H1 (cell line): Measurements from ENCODE around the gene CDK5R1. TPM values are rescaled to one million over a fixed set of nuclear protein-coding genes. Genes with fewer than 3 reads are reported as not detected.

Source experiments
- CTCF ChIA-PET: fragments of 300-600 bp; sonication (Branson Sonifier 250); formaldehyde crosslinking; loops from one replicate; lab custom pipeline; 2021; ENCODE audit not compliant: partially characterized antibody; lab: Charles Lee
- POLR2A ChIA-PET: fragments of 300-600 bp; sonication (Branson Sonifier 250); formaldehyde crosslinking; loops from one replicate; lab custom pipeline; 2021; ENCODE audit warnings: inconsistent platforms; ENCODE audit not compliant: partially characterized antibody; lab: Charles Lee
- DNase-seq, 2 experiments: peaks; one replicate each; pipeline versions ENCODE4 v3.0.0 to v3.0.0-alpha.2; 2010 to 2022; ENCODE audit warnings: low spot score in 2 of 2, low read depth in 1 of 2, mixed read lengths in 1 of 2
- FAIRE-seq: peaks from 2 replicates; lab custom pipeline; 2011; peaks lifted over from hg19 to GRCh38; lab: Jason Lieb, UNC
- H2AFZ ChIP-seq: 2 replicates; pipeline ENCODE4 v1.8.1; 2012; ENCODE audit warnings: low read length, inconsistent platforms
- H2AK5ac ChIP-seq: 2 replicates; pipeline ENCODE4 v1.6.1; 2013; ENCODE audit warnings: low read depth, low read length
- H2BK120ac ChIP-seq: replicated peaks from 2 replicates; pipeline ENCODE3; 2013; ENCODE audit warnings: low read depth, low read length, inconsistent platforms
- H2BK12ac ChIP-seq: 2 replicates; pipeline ENCODE4 v1.6.1; 2013; ENCODE audit warnings: low read depth, low read length
- H2BK15ac ChIP-seq: 2 replicates; pipeline ENCODE4 v1.6.1; 2013; ENCODE audit warnings: low read length
- H2BK20ac ChIP-seq: 2 replicates; pipeline ENCODE4 v1.6.1; 2013; ENCODE audit warnings: low read length
- H2BK5ac ChIP-seq: 2 replicates; pipeline ENCODE4 v1.6.1; 2013; ENCODE audit warnings: low read depth, low read length
- H3K14ac ChIP-seq: 2 replicates; pipeline ENCODE4 v1.6.1; 2013; ENCODE audit warnings: inconsistent platforms; ENCODE audit not compliant: insufficient read length
- H3K18ac ChIP-seq: 2 replicates; pipeline ENCODE4 v1.6.1; 2013; ENCODE audit warnings: low read length; ENCODE audit errors: extremely low read depth
- H3K23ac ChIP-seq: 2 replicates; pipeline ENCODE4 v1.6.1; 2013; ENCODE audit warnings: inconsistent platforms; ENCODE audit not compliant: insufficient read length
- H3K23me2 ChIP-seq: 2 replicates; pipeline ENCODE4 v1.6.1; 2013; ENCODE audit warnings: low read depth, low read length
- H3K27ac ChIP-seq: 2 replicates; pipeline ENCODE4 v1.6.1; 2011; ENCODE audit warnings: low read depth, low read length, inconsistent platforms
- H3K27me3 ChIP-seq, 4 experiments: replicated peaks in 1 of 4; 1 replicate in 1 of 4; 2 replicates in 3 of 4; pipeline versions ENCODE4 v1.6.1 to v1.8.1; 2011 to 2013; ENCODE audit warnings: low read length in 3 of 4, mild to moderate bottlenecking in 3 of 4, inconsistent platforms in 2 of 4, mixed read lengths in 2 of 4, moderate library complexity in 1 of 4; ENCODE audit not compliant: control insufficient read depth in 3 of 4, insufficient read depth in 3 of 4; ENCODE audit errors: extremely low read depth in 1 of 4
- H3K36me3 ChIP-seq, 4 experiments: 2 replicates each; pipeline versions ENCODE4 v1.6.1 to v1.8.1; 2011 to 2013; ENCODE audit warnings: mild to moderate bottlenecking in 4 of 4, low read length in 3 of 4, moderate library complexity in 2 of 4, control low read depth in 1 of 4, inconsistent platforms in 1 of 4; ENCODE audit not compliant: insufficient read depth in 4 of 4, control insufficient read depth in 2 of 4
- H3K4ac ChIP-seq: replicated peaks from 2 replicates; pipeline ENCODE3; 2013; ENCODE audit warnings: low read length, low read depth, mixed read lengths, inconsistent platforms; ENCODE audit not compliant: insufficient read length
- H3K4me1 ChIP-seq, 4 experiments: replicated peaks in 1 of 4; 1 replicate in 1 of 4; 2 replicates in 3 of 4; pipeline versions ENCODE4 v1.6.1 to v1.8.1; 2011 to 2013; ENCODE audit warnings: low read length in 3 of 4, inconsistent platforms in 2 of 4, mixed read lengths in 1 of 4; ENCODE audit not compliant: insufficient read depth in 4 of 4, control insufficient read depth in 3 of 4
- H3K4me2 ChIP-seq, 2 experiments: 2 replicates each; pipeline versions ENCODE4 v1.6.1 to v1.8.1; 2011 to 2013; ENCODE audit warnings: low read depth in 2 of 2, low read length in 2 of 2, control low read depth in 1 of 2, inconsistent platforms in 1 of 2, mild to moderate bottlenecking in 1 of 2; ENCODE audit not compliant: insufficient read depth in 1 of 2
- H3K4me3 ChIP-seq, 4 experiments: fragments of 200-600, 300-600 bp in 1 of 4; sonication (generic), shearing (Covaris generic), sonication (Bioruptor Twin) in 1 of 4; 2 replicates each; pipeline versions ENCODE4 v1.5.1 to v1.8.1; 2011 to 2016; ENCODE audit warnings: low read length in 4 of 4, low read depth in 3 of 4, control low read depth in 2 of 4, inconsistent platforms in 2 of 4, mild to moderate bottlenecking in 2 of 4, mixed read lengths in 1 of 4, moderate library complexity in 1 of 4; ENCODE audit not compliant: insufficient read depth in 2 of 4; ENCODE audit errors: extremely low read depth in 1 of 4
- H3K56ac ChIP-seq: replicated peaks from 2 replicates; pipeline ENCODE3; 2013; ENCODE audit warnings: low read depth, mild to moderate bottlenecking, mixed read lengths, low read length, inconsistent platforms; ENCODE audit not compliant: insufficient read length
- H3K79me1 ChIP-seq: 2 replicates; pipeline ENCODE4 v1.6.1; 2013; ENCODE audit warnings: low read depth, low read length, control low read depth
- H3K79me2 ChIP-seq, 2 experiments: 2 replicates each; pipeline versions ENCODE4 v1.6.1 to v1.8.1; 2012 to 2013; ENCODE audit warnings: low read length in 2 of 2, mild to moderate bottlenecking in 2 of 2, inconsistent platforms in 1 of 2; ENCODE audit not compliant: insufficient read depth in 2 of 2, control insufficient read depth in 1 of 2
- H3K9ac ChIP-seq, 4 experiments: replicated peaks in 1 of 4; 1 replicate in 1 of 4; 2 replicates in 3 of 4; pipeline versions ENCODE4 v1.6.1 to v1.8.1; 2011 to 2013; ENCODE audit warnings: low read depth in 3 of 4, low read length in 3 of 4, control low read depth in 2 of 4, mild to moderate bottlenecking in 2 of 4, moderate library complexity in 2 of 4, inconsistent platforms in 1 of 4; ENCODE audit errors: extremely low read depth in 1 of 4
- H3K9me3 ChIP-seq, 2 experiments: 2 replicates each; pipeline versions ENCODE4 v1.6.1 to v1.8.1; 2012 to 2013; ENCODE audit warnings: mild to moderate bottlenecking in 2 of 2, moderate library complexity in 2 of 2, control low read depth in 1 of 2, inconsistent platforms in 1 of 2, low read depth in 1 of 2, low read length in 1 of 2, mixed read lengths in 1 of 2; ENCODE audit not compliant: insufficient read depth in 2 of 2
- H4K20me1 ChIP-seq, 2 experiments: replicated peaks in 1 of 2; 2 replicates each; pipeline versions ENCODE3 to v1.8.1; 2011 to 2013; ENCODE audit warnings: inconsistent platforms in 2 of 2, low read length in 2 of 2, mild to moderate bottlenecking in 1 of 2; ENCODE audit not compliant: insufficient read depth in 2 of 2, control insufficient read depth in 1 of 2
- H4K5ac ChIP-seq: 2 replicates; pipeline ENCODE4 v1.6.1; 2013; ENCODE audit warnings: low read length, low read depth, mixed read lengths, inconsistent platforms; ENCODE audit not compliant: insufficient read length
- H4K8ac ChIP-seq: 2 replicates; pipeline ENCODE4 v1.8.0; 2013; ENCODE audit warnings: mild to moderate bottlenecking, moderate library complexity, low read length, inconsistent platforms; ENCODE audit not compliant: insufficient read depth; ENCODE audit errors: extremely low read depth
- H4K91ac ChIP-seq: replicated peaks from 2 replicates; pipeline ENCODE3; 2013; ENCODE audit warnings: low read length, mixed read lengths, inconsistent platforms; ENCODE audit not compliant: insufficient read length
- ASH2L ChIP-seq: fragments of 200-600, 300-600 bp; sonication (generic); IDR thresholded peaks from one replicate; pipeline ENCODE4 v1.7.1; 2017; ENCODE audit warnings: low read length
- ATF2 ChIP-seq: IDR thresholded peaks from 2 replicates; pipeline ENCODE4 v1.6.1; 2012; ENCODE audit warnings: low read length, inconsistent platforms
- CHD1 ChIP-seq: IDR thresholded peaks from 2 replicates; pipeline ENCODE4 v1.6.1; 2012; ENCODE audit warnings: low read depth, low read length, improper control_type of control experiment
- CTCF ChIP-seq, 3 experiments: IDR thresholded peaks; 1 replicate in 2 of 3; 2 replicates in 1 of 3; pipeline versions ENCODE4 v1.5.1 to v1.6.1; 2011; ENCODE audit warnings: low read length in 3 of 3, mild to moderate bottlenecking in 3 of 3, inconsistent platforms in 2 of 3, low read depth in 1 of 3, moderate library complexity in 1 of 3; ENCODE audit not compliant: insufficient read depth in 1 of 3; ENCODE audit errors: control extremely low read depth in 1 of 3
- EGR1 ChIP-seq: IDR thresholded peaks from 2 replicates; pipeline ENCODE4 v1.6.1; 2011; ENCODE audit warnings: low read depth, low read length, borderline replicate concordance
- ZNF274 ChIP-seq: IDR thresholded peaks from 2 replicates; pipeline ENCODE4 v1.7.0; 2012; ENCODE audit warnings: low read length, borderline replicate concordance; ENCODE audit errors: extremely low read depth
- WGBS, 2 experiments: shearing (Covaris generic) in 1 of 2; methylation state at CpG; one replicate each; pipeline versions ENCODE4 v1.1.6 to v1.1.7; 2013 to 2015; ENCODE audit warnings: low lambda C conversion rate in 2 of 2, mixed read lengths in 2 of 2, inconsistent platforms in 1 of 2, low coverage in 1 of 2, missing lambda C conversion rate in 1 of 2; ENCODE audit not compliant: insufficient replicate concordance in 2 of 2, insufficient coverage in 1 of 2, insufficient read length in 1 of 2; ENCODE audit errors: extremely low coverage in 1 of 2, missing lambda C conversion rate in 1 of 2; 5-methylcytosine and 5-hydroxymethylcytosine counted together
- polyA plus RNA-seq, 7 experiments: library from polyadenylated mRNA; depleted of rRNA in 3 of 7; stranded (reverse) in 5 of 7; unstranded in 2 of 7; fragments of >200 nt in 5 of 7; fragments of 200-250 nt in 2 of 7; gene quantifications; 1 replicate in 5 of 7; 2 replicates in 1 of 7; 4 replicates in 1 of 7; pipeline versions ENCODE4 v1.2.1 to v1.2.3, GENCODE V29; 2011 to 2013; ENCODE audit warnings: missing spikeins in 2 of 7, mixed read lengths in 2 of 7
- total RNA-seq: library from RNA; stranded (reverse); fragmentation: NEBNext Ultra II Directional; extraction: Animal tissue kit (Norgen Biotek cat#: 25700); gene quantifications from 2 replicates; pipeline ENCODE4 v1.2.1, GENCODE V29; 2021

Gene CDK5R1
- total and polyA plus RNA-seq, 2 of the 8 experiments (the other 6 are each of a cell fraction or from before 2014, with no cell fraction given) = 2.7 to 9.9 TPM

GRCh38 chr17:32491371-32492263, 4.8 kb downstream of the CDK5R1 start:
- Histone ChIP-seq H3K4me2 (no peak overlapping the region), H3K9ac (no peak overlapping the region), H3K27me3 (no peaks in the 10 kb centered on the region), H4K5ac (no peak overlapping the region), H2BK5ac (0 out of 2 replicates have a peak overlapping the region, but pooled peaks have one; percentile 9), H3K79me1 (peaks cover 12% of the 10 kb centered on the region), H2BK120ac (no peak overlapping the region), H2BK12ac (no peak overlapping the region), H3K4ac (no peak overlapping the region), H3K56ac (no peak overlapping the region), H3K23ac (no peak overlapping the region), H3K23me2 (peaks cover 8% of the 10 kb centered on the region), H3K27ac (no peak overlapping the region), H3K4me3 (no peak overlapping the region), H4K91ac (no peak overlapping the region), H2BK20ac (no peak overlapping the region), H2BK15ac (no peak overlapping the region), H3K14ac (no peak overlapping the region), H3K4me1 (peaks cover 0 to 25% (median 14%) of the 10 kb centered on the region in 4 experiments; a peak in 6 of 7 replicates), H2AK5ac (no peak overlapping the region), H3K36me3 (peaks cover 0 to 13% (median 4%) of the 10 kb centered on the region in 4 experiments; a peak in 3 of 8 replicates), H3K9me3 (no peaks in the 10 kb centered on the region), H2AFZ (no peak overlapping the region), H3K18ac (peak overlapping the region; percentile 48), H3K79me2 (peaks cover 0 to 27% of the 10 kb centered on the region in 2 experiments; a peak in 2 of 4 replicates), H4K8ac (peak overlapping the region; percentile 83), H4K20me1 (peaks cover 3 to 13% of the 10 kb centered on the region in 2 experiments)
- DNase-seq (no peak), FAIRE-seq (no peak)
- ChIA-PET CTCF (interaction anchor here (0.7 to 1.6 kb wide), 7 partner anchors 19 to 166 kb away, joined by 3 to 7 read pairs (median 4); no protein-coding TSS in a partner anchor), POLR2A (interaction anchor here (0.8 to 1.1 kb wide), 2 partner anchors 9 to 27 kb away, joined by 3 read pairs; no protein-coding TSS in a partner anchor)
- 86% methylated on average over 21 of the region's 21 CpGs; no CpG with 5 or more reads in 1 of the 2 experiments for WGBS, 2 experiments
- TF ChIP-seq ATF2 (no peak), CHD1 (no peak), ASH2L (no peak), CTCF (IDR thresholded peaks at IDR 0.05; ENCODE audit: control extremely low read depth in 1 of 3, insufficient read depth in 1 of 3, low read depth in 1 of 3, low read length in 3 of 3) (no peak), EGR1 (peak; percentile 24; the same call in 1 of the 2 replicates), ZNF274 (no peak)
